Nephron (organoid): ENCODE measurements around the gene CCDC85C.
A peak's percentile ranks its signal among the peaks of the same experiment; 100 is the strongest.

ENCODE experiments used
- H3K27ac Mint-ChIP-seq, 3 experiments: 2 replicates each; pipeline ENCODE4 v1.8.0; 2020; ENCODE audit warnings: mixed read lengths in 3 of 3, mild to moderate bottlenecking in 2 of 3, moderate library complexity in 1 of 3
- H3K27me3 Mint-ChIP-seq: 2 replicates; pipeline ENCODE4 v1.8.0; 2021; ENCODE audit warnings: low read depth, mild to moderate bottlenecking, moderate library complexity, mixed read lengths
- H3K36me3 Mint-ChIP-seq: 2 replicates; pipeline ENCODE4 v1.8.0; 2020; ENCODE audit warnings: low read depth, mixed read lengths
- H3K4me1 Mint-ChIP-seq: 2 replicates; pipeline ENCODE4 v1.8.0; 2020; ENCODE audit warnings: mixed read lengths
- H3K4me3 Mint-ChIP-seq, 3 experiments: 2 replicates each; pipeline ENCODE4 v1.8.0; 2020; ENCODE audit warnings: mild to moderate bottlenecking in 3 of 3, mixed read lengths in 3 of 3, moderate library complexity in 2 of 3
- H3K9me3 Mint-ChIP-seq: 2 replicates; pipeline ENCODE4 v1.8.0; 2020; ENCODE audit warnings: mixed read lengths
- TF ChIP-seq, protein P1 (sequence below), 3 experiments: fragments of 200-600 bp; sonication (generic); IDR thresholded peaks; one replicate each; pipeline ENCODE4 v1.5.0; 2021; ENCODE audit warnings: antibody characterized with exemption in 3 of 3; ENCODE audit not compliant: unreplicated experiment in 3 of 3

Gene CCDC85C

DNA sequence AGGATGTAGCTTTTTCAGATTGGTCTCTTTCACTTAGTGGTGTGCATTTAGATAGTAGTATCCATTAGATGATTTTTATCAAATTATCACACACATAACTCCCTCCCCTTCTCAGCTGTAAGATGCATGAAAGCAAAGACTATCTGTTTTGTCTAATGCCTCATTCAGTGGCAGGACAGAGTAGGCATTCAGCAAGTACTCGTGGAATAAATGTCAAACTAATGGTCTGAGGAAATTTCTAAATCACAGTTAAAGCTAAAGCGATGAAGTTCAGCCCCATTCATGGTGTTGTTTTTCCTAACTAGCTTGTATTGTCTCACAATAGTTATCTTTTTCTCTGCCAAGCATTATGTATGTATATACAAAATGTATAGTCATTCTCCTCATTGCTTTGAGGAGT, 106.7 kb downstream of the CCDC85C start:
- TF ChIP-seq, protein P1, sequence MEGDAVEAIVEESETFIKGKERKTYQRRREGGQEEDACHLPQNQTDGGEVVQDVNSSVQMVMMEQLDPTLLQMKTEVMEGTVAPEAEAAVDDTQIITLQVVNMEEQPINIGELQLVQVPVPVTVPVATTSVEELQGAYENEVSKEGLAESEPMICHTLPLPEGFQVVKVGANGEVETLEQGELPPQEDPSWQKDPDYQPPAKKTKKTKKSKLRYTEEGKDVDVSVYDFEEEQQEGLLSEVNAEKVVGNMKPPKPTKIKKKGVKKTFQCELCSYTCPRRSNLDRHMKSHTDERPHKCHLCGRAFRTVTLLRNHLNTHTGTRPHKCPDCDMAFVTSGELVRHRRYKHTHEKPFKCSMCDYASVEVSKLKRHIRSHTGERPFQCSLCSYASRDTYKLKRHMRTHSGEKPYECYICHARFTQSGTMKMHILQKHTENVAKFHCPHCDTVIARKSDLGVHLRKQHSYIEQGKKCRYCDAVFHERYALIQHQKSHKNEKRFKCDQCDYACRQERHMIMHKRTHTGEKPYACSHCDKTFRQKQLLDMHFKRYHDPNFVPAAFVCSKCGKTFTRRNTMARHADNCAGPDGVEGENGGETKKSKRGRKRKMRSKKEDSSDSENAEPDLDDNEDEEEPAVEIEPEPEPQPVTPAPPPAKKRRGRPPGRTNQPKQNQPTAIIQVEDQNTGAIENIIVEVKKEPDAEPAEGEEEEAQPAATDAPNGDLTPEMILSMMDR (IDR thresholded peaks at IDR 0.05; ENCODE audit: unreplicated experiment in 3 of 3): no peak
- Mint-ChIP-seq H3K27me3 (no peaks in the 10 kb centered on the region), H3K4me3 (no peak overlapping the region), H3K9me3 (no peaks in the 10 kb centered on the region), H3K4me1 (no peaks in the 10 kb centered on the region), H3K36me3 (peaks cover 74% of the 10 kb centered on the region), H3K27ac (no peak overlapping the region)

DNA sequence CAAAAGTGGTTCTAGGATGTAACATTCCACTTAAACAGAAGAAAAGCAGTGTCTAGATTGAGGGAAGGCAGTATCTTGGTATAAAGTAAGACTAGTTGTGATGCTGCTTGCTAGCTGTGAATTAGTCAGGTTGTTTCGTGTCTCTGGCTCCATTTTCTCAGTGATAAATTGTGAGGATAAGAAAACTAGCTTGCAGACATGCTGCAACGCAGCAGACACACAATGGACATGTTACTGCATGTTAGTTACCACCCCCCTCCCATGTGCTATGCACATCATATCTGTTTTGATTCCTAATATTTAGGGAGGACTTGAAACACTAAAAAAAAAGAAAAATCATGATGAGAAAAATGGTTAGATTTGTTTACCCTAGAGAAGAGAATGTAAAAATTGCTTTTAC, 119.9 kb downstream of the CCDC85C start:
- no peaks in the 10 kb centered on the region for H3K9me3 Mint-ChIP-seq
- H3K27ac Mint-ChIP-seq: no peak overlapping the region
- H3K36me3 Mint-ChIP-seq: no peaks in the 10 kb centered on the region

DNA sequence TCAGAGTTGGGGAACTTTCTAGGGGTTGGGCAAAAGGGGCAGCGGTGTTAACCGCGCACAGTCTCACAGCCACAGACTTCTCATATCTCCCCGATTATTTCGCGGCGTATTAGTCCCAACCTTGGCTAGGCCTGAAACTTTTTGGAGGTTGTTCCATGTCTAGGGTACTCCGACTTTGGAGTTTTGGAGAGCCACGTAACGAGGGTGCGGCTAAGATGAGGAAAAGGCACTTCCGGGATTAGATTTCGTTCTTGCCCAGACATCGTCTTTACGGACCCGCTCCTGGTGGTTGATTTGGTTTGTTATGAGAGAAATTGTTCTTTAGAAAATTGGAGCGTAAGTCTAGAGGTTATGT, 122.3 kb downstream of the CCDC85C start:
- Mint-ChIP-seq H3K27me3 (no peaks in the 10 kb centered on the region), H3K27ac (peak overlapping the region; percentile 89 to 96 (median 96)), H3K9me3 (no peaks in the 10 kb centered on the region), H3K4me3 (peak overlapping the region; percentile 99 to 100 (median 100)), H3K36me3 (no peaks in the 10 kb centered on the region), H3K4me1 (peaks cover 56% of the 10 kb centered on the region)
- TF ChIP-seq, protein P1 (IDR thresholded peaks at IDR 0.05; ENCODE audit: unreplicated experiment in 3 of 3): no peak

More for the DNA sequence above, 119.9 kb downstream of the CCDC85C start:
- H3K4me1 Mint-ChIP-seq: peaks cover 40% of the 10 kb centered on the region
- no peaks in the 10 kb centered on the region for H3K27me3 Mint-ChIP-seq
- peak overlapping the region; percentile 14 to 33 (median 21) for H3K4me3 Mint-ChIP-seq
- TF ChIP-seq, protein P1 (IDR thresholded peaks at IDR 0.05; ENCODE audit: unreplicated experiment in 3 of 3): no peak

DNA sequence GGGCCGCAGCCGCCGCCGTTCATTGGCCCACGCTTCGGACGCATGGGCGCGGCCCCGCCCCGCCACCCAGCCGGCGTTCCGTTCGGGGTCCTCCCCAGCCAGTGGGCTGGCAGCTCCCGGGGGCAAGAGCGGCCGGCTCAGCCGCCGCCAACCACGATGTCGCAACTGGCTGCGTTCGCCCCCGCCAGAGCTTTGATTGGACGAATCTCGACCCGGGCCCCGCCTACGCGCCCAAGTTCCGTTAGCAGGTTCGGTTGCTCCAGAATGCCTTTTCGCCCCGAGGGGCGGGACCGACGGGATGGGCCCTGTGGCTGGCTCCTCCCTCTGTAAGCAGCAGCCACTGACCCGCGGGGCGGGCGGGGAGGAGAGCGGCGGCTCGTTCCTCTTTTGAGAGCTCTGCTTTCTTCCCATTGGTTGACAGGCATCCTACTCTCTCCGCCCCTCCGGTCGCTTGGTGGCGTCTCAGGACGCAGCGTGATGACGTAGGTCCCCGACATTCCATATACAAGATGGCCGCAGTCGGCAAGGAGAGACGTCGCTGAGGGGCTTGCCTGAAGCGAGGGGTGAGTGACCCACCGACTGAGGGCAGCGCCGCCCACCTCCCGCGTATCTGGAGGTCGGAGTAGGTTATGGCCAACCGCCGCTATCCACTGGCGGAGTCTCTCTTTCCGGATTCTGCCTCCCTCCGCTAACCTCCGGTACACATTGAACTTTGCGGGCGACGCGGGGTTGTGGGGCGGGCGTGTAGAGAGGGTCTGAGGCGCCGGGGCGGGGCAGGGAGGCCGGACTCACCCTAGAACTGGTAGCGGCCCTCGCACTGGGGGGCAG, 122.9 kb downstream of the CCDC85C start, which contains the start of gene CCNK:
Gene CCNK, plus strand, starts transcription at position 493 of the 828 bp plus-strand sequence. CDS start 11,269 bp downstream, outside the sequence.
- TF ChIP-seq, protein P1 (IDR thresholded peaks at IDR 0.05; ENCODE audit: unreplicated experiment in 3 of 3): no peak
- no peaks in the 10 kb centered on the region for H3K27me3 Mint-ChIP-seq
- H3K27ac Mint-ChIP-seq: peak within 1 kb of the TSS; percentile 89 to 96 (median 96)
- no peaks in the 10 kb centered on the region for H3K9me3 Mint-ChIP-seq
- H3K36me3 Mint-ChIP-seq: no peaks in the 10 kb centered on the region
- peaks cover 51% of the 10 kb centered on the region for H3K4me1 Mint-ChIP-seq
- H3K4me3 Mint-ChIP-seq: peak within 1 kb of the TSS; percentile 99 to 100 (median 100)

DNA sequence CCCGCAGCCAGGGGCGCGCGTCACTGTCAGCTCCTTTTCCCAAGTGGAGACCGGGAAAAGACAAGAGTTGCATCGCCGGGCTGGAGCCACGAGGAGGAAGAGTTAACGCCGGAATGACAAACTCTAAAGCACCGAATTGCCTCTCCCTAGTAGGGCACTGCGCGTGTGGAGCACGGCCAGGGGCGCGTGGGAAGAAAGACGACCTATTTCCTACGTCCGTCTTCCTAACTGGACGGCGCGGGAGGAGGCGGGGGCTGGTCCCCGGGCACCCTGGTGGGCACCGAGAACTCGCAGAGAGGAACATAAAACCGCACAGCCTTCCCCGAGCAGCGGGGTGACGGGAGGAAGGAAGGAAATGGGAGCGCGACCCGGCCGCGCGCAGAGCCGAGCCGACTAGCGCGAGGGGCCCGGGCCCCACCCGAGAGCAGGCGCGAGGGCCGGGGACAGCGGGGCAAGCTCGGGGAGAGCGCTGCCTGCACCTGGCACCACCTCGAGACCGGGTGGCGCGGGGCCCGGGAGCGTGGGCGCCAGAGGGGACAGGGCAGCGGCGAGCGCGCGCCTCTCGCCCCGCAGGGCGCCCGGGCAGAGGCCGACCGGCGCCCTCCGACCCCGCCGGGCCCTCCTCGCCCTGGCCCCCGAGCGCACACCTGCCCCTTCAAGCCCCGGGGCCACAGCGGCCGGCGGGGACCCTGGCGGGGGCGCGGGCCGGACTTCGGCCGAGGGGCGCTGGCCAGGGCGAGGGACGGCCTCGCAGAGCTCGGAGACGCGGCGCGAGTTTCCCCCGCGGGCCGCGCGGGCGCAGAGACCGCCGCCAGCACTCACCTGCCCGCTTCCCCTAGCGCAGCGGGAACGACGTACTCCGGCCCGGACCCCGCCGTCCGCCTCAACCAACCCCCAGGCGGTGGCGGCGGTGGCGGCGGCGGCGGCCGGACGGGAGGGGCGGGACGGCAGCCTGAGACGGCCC, 123.8 kb downstream of the CCDC85C start, which contains the start of gene SETD3:
Gene SETD3, minus strand, starts transcription at position 954 of the 964 bp plus-strand sequence. CDS start 15,054 bp downstream, outside the sequence.
- Mint-ChIP-seq H3K27ac (peak within 1 kb of the TSS; percentile 89 to 96 (median 96)), H3K9me3 (no peaks in the 10 kb centered on the region), H3K4me1 (peaks cover 56% of the 10 kb centered on the region), H3K36me3 (no peaks in the 10 kb centered on the region), H3K27me3 (no peaks in the 10 kb centered on the region), H3K4me3 (peak within 1 kb of the TSS; percentile 99 to 100 (median 100))
- TF ChIP-seq, protein P1 (IDR thresholded peaks at IDR 0.05; ENCODE audit: unreplicated experiment in 3 of 3): no peak
